Peyer's patch (tissue), 4 donors: ENCODE results near the gene FIGNL2.

Source experiments
- POLR2A ChIP-seq, 2 donors: fragments of 450-650 bp; IDR thresholded peaks; one replicate each; pipeline ENCODE4 v1.5.1; 2017; ENCODE audit warnings: antibody characterized with exemption in 2 of 2, mild to moderate bottlenecking in 2 of 2, moderate library complexity in 2 of 2
- TF ChIP-seq, protein P1 (sequence below), 6 experiments: fragments of 450-650 bp in 4 of 6; fragments of 200-600 bp in 2 of 6; sonication (generic) in 1 of 6; IDR thresholded peaks; one replicate each; pipeline ENCODE4 v1.5.1; 2017 to 2019; ENCODE audit warnings: antibody characterized with exemption in 6 of 6, mild to moderate bottlenecking in 3 of 6, moderate library complexity in 1 of 6

DNA sequence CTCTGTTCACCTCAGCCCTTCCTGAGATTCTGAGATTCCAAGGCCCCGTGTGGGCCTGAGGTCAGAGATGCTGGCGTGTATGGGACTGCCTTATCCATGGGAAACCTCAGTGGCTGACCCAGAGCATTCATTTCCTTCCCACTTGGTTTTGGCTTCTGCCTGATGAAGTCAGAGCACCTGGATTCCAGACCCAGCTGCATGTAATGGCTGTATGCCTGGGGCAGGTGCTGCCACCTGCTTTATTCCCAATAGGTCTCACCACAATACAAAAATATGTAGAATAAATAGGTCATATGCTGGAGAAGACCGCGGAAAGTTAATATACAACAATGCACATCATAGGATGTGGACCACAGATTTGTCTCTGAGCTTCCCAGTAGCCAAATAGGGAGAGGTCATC is 25.6 kb downstream of the FIGNL2 start:
- no peak for TF ChIP-seq POLR2A (IDR thresholded peaks at IDR 0.05)
- TF ChIP-seq, protein P1, sequence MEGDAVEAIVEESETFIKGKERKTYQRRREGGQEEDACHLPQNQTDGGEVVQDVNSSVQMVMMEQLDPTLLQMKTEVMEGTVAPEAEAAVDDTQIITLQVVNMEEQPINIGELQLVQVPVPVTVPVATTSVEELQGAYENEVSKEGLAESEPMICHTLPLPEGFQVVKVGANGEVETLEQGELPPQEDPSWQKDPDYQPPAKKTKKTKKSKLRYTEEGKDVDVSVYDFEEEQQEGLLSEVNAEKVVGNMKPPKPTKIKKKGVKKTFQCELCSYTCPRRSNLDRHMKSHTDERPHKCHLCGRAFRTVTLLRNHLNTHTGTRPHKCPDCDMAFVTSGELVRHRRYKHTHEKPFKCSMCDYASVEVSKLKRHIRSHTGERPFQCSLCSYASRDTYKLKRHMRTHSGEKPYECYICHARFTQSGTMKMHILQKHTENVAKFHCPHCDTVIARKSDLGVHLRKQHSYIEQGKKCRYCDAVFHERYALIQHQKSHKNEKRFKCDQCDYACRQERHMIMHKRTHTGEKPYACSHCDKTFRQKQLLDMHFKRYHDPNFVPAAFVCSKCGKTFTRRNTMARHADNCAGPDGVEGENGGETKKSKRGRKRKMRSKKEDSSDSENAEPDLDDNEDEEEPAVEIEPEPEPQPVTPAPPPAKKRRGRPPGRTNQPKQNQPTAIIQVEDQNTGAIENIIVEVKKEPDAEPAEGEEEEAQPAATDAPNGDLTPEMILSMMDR (IDR thresholded peaks at IDR 0.05), result no peak
